HepG2 (cell line): Measurements from ENCODE around the gene BLVRB. TPM values are rescaled to one million over a fixed set of nuclear protein-coding genes. Genes with fewer than 3 reads are reported as not detected.

Source experiments
- ARNT2 ChIP-seq: sonication (generic); formaldehyde crosslinking; IDR thresholded peaks from 2 replicates; pipeline ENCODE4 v1.8.0; 2022; ENCODE audit warnings: mild to moderate bottlenecking, low read depth, missing genetic modification reagents, moderate library complexity
- FOXA3 ChIP-seq: IDR thresholded peaks from 2 replicates; pipeline ENCODE4 v1.6.1; 2016; ENCODE audit warnings: missing genetic modification reagents, missing compliant biosample characterization
- HMG20A ChIP-seq: IDR thresholded peaks from 2 replicates; pipeline ENCODE4 v1.6.1; 2016; ENCODE audit warnings: borderline replicate concordance
- KDM1A ChIP-seq: IDR thresholded peaks from 2 replicates; pipeline ENCODE4 v1.6.1; 2016; ENCODE audit warnings: missing compliant biosample characterization
- MEIS1 ChIP-seq: sonication (generic); formaldehyde crosslinking; IDR thresholded peaks from 2 replicates; pipeline ENCODE4 v1.9.0; 2021; ENCODE audit warnings: mild to moderate bottlenecking, missing genetic modification reagents, moderate library complexity, borderline replicate concordance
- RARA ChIP-seq: IDR thresholded peaks from 2 replicates; pipeline ENCODE4 v1.6.1; 2016; ENCODE audit warnings: missing genetic modification reagents, missing compliant biosample characterization
- SAFB2 ChIP-seq: sonication (generic); formaldehyde crosslinking; IDR thresholded peaks from 2 replicates; pipeline ENCODE4 v1.5.1; 2020; ENCODE audit warnings: missing genetic modification reagents, low read depth, mild to moderate bottlenecking, borderline replicate concordance
- ZBTB7B ChIP-seq: sonication (generic); formaldehyde crosslinking; IDR thresholded peaks from 2 replicates; pipeline ENCODE4 v1.4.0; 2020; ENCODE audit warnings: missing genetic modification reagents
- ZNF557 ChIP-seq: sonication (generic); formaldehyde crosslinking; IDR thresholded peaks from 2 replicates; pipeline ENCODE4 v1.4.0; 2020; ENCODE audit warnings: missing genetic modification reagents
- polyA plus RNA-seq, 8 experiments: library from polyadenylated mRNA; depleted of rRNA in 3 of 8; stranded (reverse) in 7 of 8; unstranded in 1 of 8; fragments of >200 nt; fragmentation: Illumina TruSeq in 4 of 8; extraction: Trizol in 4 of 8; gene quantifications; 2 replicates each; pipeline versions ENCODE4 v1.2.1 to v1.2.3, GENCODE V29; 2011 to 2016; ENCODE audit warnings: low read depth in 4 of 8, missing spikeins in 1 of 8, mixed read lengths in 1 of 8; ENCODE audit not compliant: insufficient read depth in 1 of 8
- total RNA-seq, 5 experiments: library from RNA; depleted of rRNA; stranded (reverse); fragments of >200 nt; fragmentation: Illumina TruSeq; extraction: Trizol; gene quantifications; 2 replicates each; pipeline ENCODE4 v1.2.3, GENCODE V29; 2016; ENCODE audit warnings: low read depth in 1 of 5
- TF ChIP-seq, protein P1 (sequence below): sonication (generic); formaldehyde crosslinking; IDR thresholded peaks from 2 replicates; pipeline ENCODE4 v1.4.0; 2020; ENCODE audit warnings: low read depth, missing genetic modification reagents
- TF ChIP-seq, protein P2 (sequence below): IDR thresholded peaks from 2 replicates; pipeline ENCODE4 v1.6.1; 2016; ENCODE audit warnings: missing genetic modification reagents, missing compliant biosample characterization
- TF ChIP-seq, protein P3 (sequence below): sonication (generic); formaldehyde crosslinking; IDR thresholded peaks from 2 replicates; pipeline ENCODE4 v1.9.0; 2022; ENCODE audit warnings: missing genetic modification reagents, mild to moderate bottlenecking, borderline replicate concordance
- TF ChIP-seq, protein P4 (sequence below): sonication (generic); formaldehyde crosslinking; IDR thresholded peaks from 2 replicates; pipeline ENCODE4 v1.5.1; 2020; ENCODE audit warnings: missing genetic modification reagents, mild to moderate bottlenecking, borderline replicate concordance
- TF ChIP-seq, protein P5 (sequence below): sonication (generic); formaldehyde crosslinking; IDR thresholded peaks from 2 replicates; pipeline ENCODE4 v1.4.0; 2020; ENCODE audit warnings: missing genetic modification reagents, mild to moderate bottlenecking, borderline replicate concordance
- TF ChIP-seq, protein P6 (sequence below): sonication (generic); formaldehyde crosslinking; IDR thresholded peaks from 2 replicates; pipeline ENCODE4 v1.5.1; 2020; ENCODE audit warnings: mild to moderate bottlenecking, missing genetic modification reagents, borderline replicate concordance
- TF ChIP-seq, protein P7 (sequence below): sonication (generic); formaldehyde crosslinking; IDR thresholded peaks from 2 replicates; pipeline ENCODE4 v1.4.0; 2020; ENCODE audit warnings: low read depth, mild to moderate bottlenecking, missing genetic modification reagents

The BLVRB gene
- total and polyA plus RNA-seq, 2 of the 13 experiments (the other 11 are each of a cell fraction or from before 2014, with no cell fraction given), result 25.9 to 51.4 TPM

DNA sequence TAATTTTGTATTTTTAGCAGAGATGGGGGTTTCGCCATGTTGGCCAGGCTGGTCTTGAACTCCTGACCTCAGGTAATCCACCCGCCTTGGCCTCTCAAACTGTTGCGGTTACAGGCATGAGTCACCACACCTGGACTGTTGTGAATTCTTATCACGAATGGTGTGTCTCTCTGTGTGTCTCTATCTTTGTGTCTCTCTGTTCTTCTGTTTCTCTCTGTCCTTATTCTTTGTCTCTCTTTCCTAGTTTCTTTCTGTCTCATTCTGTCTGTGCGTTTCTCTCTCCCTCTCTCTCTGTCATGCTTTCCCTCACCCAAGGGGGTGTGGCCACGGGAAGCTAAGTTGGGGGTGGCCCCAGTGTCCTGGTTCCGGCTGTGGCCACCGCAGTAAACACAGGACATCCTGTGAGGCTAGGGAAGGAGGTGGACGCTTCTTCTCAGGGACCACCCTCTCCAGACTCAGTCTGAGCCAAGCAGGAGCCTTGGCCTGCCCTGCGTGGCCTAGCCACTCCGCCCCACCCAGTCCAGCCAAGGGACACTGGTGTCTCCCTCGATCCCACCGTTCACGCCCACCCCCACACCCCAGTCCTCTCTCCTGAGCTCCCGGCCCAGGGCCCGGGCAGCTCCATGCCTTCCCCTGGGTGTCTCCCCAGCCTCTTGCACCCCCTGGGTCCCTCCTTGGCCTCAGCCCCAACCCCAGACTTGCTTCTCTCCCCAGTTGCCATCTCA, 48.5 kb downstream of the BLVRB start (continued):
- TF ChIP-seq, protein P1, sequence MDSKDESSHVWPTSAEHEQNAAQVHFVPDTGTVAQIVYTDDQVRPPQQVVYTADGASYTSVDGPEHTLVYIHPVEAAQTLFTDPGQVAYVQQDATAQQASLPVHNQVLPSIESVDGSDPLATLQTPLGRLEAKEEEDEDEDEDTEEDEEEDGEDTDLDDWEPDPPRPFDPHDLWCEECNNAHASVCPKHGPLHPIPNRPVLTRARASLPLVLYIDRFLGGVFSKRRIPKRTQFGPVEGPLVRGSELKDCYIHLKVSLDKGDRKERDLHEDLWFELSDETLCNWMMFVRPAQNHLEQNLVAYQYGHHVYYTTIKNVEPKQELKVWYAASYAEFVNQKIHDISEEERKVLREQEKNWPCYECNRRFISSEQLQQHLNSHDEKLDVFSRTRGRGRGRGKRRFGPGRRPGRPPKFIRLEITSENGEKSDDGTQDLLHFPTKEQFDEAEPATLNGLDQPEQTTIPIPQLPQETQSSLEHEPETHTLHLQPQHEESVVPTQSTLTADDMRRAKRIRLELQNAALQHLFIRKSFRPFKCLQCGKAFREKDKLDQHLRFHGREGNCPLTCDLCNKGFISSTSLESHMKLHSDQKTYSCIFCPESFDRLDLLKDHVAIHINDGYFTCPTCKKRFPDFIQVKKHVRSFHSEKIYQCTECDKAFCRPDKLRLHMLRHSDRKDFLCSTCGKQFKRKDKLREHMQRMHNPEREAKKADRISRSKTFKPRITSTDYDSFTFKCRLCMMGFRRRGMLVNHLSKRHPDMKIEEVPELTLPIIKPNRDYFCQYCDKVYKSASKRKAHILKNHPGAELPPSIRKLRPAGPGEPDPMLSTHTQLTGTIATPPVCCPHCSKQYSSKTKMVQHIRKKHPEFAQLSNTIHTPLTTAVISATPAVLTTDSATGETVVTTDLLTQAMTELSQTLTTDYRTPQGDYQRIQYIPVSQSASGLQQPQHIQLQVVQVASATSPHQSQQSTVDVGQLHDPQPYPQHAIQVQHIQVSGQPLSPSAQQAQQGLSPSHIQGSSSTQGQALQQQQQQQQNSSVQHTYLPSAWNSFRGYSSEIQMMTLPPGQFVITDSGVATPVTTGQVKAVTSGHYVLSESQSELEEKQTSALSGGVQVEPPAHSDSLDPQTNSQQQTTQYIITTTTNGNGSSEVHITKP, result 0 out of 2 replicates have a peak, but pooled peaks have one; percentile 76
- TF ChIP-seq SAFB2 (CRISPR knock-in tag), result no peak
- TF ChIP-seq, protein P2, sequence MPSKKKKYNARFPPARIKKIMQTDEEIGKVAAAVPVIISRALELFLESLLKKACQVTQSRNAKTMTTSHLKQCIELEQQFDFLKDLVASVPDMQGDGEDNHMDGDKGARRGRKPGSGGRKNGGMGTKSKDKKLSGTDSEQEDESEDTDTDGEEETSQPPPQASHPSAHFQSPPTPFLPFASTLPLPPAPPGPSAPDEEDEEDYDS (CRISPR knock-in tag), result peak; percentile 49; the same call in 1 of the 2 replicates
- TF ChIP-seq FOXA3 (CRISPR knock-in tag), result 0 out of 2 replicates have a peak, but pooled peaks have one; percentile 33
- 0 out of 2 replicates have a peak, but pooled peaks have one; percentile 30 for TF ChIP-seq KDM1A (CRISPR knock-in tag)
- TF ChIP-seq, protein P3, sequence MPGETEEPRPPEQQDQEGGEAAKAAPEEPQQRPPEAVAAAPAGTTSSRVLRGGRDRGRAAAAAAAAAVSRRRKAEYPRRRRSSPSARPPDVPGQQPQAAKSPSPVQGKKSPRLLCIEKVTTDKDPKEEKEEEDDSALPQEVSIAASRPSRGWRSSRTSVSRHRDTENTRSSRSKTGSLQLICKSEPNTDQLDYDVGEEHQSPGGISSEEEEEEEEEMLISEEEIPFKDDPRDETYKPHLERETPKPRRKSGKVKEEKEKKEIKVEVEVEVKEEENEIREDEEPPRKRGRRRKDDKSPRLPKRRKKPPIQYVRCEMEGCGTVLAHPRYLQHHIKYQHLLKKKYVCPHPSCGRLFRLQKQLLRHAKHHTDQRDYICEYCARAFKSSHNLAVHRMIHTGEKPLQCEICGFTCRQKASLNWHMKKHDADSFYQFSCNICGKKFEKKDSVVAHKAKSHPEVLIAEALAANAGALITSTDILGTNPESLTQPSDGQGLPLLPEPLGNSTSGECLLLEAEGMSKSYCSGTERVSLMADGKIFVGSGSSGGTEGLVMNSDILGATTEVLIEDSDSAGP, result no peak
- TF ChIP-seq, protein P4, sequence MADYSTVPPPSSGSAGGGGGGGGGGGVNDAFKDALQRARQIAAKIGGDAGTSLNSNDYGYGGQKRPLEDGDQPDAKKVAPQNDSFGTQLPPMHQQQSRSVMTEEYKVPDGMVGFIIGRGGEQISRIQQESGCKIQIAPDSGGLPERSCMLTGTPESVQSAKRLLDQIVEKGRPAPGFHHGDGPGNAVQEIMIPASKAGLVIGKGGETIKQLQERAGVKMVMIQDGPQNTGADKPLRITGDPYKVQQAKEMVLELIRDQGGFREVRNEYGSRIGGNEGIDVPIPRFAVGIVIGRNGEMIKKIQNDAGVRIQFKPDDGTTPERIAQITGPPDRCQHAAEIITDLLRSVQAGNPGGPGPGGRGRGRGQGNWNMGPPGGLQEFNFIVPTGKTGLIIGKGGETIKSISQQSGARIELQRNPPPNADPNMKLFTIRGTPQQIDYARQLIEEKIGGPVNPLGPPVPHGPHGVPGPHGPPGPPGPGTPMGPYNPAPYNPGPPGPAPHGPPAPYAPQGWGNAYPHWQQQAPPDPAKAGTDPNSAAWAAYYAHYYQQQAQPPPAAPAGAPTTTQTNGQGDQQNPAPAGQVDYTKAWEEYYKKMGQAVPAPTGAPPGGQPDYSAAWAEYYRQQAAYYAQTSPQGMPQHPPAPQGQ (CRISPR knock-in tag), result no peak
- no peak for TF ChIP-seq ZNF557 (CRISPR knock-in tag)
- TF ChIP-seq, protein P5, sequence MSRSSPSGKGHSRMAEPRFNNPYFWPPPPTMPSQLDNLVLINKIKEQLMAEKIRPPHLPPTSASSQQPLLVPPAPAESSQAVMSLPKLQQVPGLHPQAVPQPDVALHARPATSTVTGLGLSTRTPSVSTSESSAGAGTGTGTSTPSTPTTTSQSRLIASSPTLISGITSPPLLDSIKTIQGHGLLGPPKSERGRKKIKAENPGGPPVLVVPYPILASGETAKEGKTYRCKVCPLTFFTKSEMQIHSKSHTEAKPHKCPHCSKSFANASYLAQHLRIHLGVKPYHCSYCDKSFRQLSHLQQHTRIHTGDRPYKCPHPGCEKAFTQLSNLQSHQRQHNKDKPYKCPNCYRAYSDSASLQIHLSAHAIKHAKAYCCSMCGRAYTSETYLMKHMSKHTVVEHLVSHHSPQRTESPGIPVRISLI (CRISPR knock-in tag), result no peak
- TF ChIP-seq, protein P6, sequence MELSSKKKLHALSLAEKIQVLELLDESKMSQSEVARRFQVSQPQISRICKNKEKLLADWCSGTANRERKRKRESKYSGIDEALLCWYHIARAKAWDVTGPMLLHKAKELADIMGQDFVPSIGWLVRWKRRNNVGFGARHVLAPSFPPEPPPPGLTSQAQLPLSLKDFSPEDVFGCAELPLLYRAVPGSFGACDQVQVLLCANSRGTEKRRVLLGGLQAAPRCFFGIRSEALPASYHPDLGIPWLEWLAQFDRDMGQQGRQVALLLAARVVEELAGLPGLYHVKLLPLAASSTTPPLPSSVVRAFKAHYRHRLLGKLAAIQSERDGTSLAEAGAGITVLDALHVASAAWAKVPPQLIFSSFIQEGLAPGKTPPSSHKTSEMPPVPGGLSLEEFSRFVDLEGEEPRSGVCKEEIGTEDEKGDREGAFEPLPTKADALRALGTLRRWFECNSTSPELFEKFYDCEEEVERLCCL (CRISPR knock-in tag), result no peak
- TF ChIP-seq, protein P7, sequence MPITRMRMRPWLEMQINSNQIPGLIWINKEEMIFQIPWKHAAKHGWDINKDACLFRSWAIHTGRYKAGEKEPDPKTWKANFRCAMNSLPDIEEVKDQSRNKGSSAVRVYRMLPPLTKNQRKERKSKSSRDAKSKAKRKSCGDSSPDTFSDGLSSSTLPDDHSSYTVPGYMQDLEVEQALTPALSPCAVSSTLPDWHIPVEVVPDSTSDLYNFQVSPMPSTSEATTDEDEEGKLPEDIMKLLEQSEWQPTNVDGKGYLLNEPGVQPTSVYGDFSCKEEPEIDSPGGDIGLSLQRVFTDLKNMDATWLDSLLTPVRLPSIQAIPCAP (CRISPR knock-in tag), result no peak
- no peak for TF ChIP-seq MEIS1 (CRISPR knock-in tag)
- peak; percentile 69 for TF ChIP-seq RARA
- TF ChIP-seq HMG20A (CRISPR knock-in tag), result 0 out of 2 replicates have a peak, but pooled peaks have one; percentile 31
- no peak for TF ChIP-seq ARNT2 (CRISPR knock-in tag)
- TF ChIP-seq ZBTB7B, result peak; percentile 22; the same call in 1 of the 2 replicates
